GM21381 (cell line): Measurements from ENCODE around the gene DUT.

Source experiments
- ATAC-seq: cut with Tn5 transposase; IDR thresholded peaks from one replicate; pipeline ENCODE4 v1.9.1; 2021; ENCODE audit warnings: mild to moderate bottlenecking, moderate library complexity; ENCODE audit not compliant: unreplicated experiment

Gene DUT

DNA sequence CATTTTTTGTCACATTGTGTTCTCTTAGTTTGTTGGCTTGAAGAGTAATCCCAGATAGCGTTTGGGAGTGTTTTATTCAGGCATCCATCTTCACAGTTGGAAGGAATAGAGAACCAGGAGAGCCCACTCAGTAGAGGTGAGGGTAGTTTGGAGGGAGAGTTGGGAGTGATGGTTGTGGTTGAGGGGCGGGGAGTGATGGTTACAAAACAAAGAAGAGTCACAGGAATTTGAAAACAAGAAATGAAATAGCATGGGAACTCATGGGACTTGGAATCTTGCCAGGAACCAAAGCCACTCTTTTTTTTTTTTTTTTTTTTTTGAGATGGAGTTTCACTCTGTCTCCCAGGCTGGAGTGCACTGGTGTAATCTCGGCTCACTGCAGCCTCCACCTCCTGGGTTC, 36.3 kb downstream of the DUT start:
- ATAC-seq, result no peak

DNA sequence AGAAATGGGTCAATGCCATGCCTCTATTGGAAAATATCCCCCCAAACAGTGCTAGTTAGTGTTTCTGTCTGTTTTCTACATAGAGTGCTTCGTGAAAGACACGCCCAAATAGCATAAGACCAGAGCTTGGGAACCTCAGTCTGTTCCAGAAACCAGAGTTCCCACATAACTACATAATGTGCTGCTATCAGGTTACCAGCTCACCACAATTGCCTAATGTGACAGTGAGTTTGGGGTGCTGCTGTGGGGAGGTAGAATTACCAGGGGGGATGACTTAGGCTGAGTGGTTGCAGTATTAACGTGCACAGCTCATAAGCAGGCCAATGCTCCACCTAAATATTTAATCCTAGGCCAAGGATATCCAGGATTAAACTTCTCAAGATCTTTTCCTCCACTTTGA, 39.2 kb downstream of the DUT start:
- no peak for ATAC-seq

- ATAC-seq, result no peak
These were observed 40.3 kb downstream of the DUT start for GRCh38 chr15:48371550-48371949.

- ATAC-seq, result no peak
These were observed 40.7 kb downstream of the DUT start for GRCh38 chr15:48371961-48372360.

DNA sequence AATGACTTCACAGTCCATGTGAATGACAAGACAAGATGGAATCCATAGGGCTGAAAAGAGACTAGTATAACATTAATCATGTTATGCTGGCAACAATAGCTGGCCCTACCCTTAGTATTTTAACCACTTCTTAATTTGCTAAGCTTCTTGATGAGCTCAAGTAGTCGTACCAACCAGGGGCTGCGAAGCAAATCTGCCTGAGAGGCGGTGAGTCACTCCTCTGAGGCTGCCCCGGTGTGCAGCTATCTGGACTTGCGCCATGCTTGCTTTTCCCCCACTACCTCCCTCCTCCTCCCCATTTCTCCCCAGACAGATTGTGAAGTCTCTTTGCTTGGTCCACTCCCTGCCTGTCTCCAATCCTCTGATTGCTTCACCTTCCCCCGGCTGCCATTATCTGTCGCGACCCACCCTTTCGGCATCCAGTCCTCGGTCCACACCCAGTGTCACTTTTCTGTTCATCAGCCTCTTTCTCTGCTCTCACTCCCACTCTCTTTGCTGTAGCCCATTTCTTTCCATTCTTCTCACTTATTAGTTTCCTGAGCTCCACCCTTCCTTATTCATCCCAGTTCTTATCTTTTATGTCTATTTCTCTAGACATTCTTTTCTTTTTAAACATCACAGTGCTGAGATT, 42.7 kb downstream of the DUT start:
- no peak for ATAC-seq

DNA sequence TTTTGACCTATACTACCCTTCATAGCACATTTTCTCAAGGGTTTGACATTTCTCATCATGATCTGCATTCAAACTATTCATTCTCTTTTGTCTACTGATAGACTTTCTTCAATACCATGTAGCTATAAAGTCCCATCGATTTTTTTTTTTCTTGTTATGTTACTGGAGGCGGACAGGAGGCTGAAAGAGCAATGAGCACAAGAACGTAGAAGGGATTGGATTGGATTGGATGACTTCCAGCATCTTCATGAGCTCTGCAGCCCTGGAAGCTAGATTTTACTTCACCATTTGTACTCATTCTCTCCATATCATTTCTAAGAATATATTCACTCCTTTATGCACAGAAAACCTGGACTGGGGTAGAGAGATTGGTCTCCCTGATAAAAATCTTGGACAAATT, 43.2 kb downstream of the DUT start:
- no peak for ATAC-seq

DNA sequence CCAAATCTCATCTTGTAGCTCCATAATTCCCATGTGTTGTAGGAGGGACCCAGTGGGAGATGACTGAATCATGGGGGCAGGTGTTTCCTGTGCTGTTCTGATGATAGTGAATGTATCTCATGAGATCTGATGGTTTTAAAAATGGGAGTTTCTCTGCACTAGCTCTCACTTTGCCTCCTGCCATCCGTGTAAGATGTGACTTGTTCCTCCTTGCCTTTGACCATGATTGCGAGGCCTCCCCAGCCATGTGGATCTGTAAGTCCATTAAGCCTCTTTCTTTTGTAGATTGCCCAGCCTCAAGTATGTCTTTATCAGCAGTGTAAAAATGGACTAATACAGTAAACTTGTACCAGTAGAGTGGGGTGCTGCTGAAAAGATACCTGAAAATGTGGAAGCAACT, 44.5 kb downstream of the DUT start:
- ATAC-seq, result no peak

- no peak for ATAC-seq
These were observed 49.0 kb downstream of the DUT start for GRCh38 chr15:48380198-48380597.

DNA sequence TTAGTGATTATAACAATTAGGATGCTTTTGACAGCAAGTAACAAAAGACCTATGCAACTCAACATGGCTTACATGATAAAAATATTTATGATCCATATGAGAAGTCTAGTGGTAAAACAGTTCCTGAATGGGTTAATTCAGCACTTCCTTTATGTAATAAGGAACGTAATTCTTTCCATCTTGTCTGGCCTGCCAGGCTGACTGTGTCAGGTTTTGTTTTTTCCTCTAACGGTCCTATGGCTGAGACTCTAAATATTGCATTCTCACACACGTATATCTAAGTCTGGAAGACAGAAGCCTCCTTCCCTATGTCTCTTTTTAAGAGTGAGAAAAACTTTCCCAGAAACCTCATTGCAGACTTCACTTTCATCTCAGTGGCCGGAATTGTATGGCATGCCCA, 50.6 kb downstream of the DUT start:
- ATAC-seq, result no peak

- no peak for ATAC-seq
These were observed 51.8 kb downstream of the DUT start for GRCh38 chr15:48383031-48383430.

GRCh38 chr15:48384616-48385015, 53.4 kb downstream of the DUT start:
- no peak for ATAC-seq

- ATAC-seq, result no peak
These were observed 54.0 kb downstream of the DUT start for GRCh38 chr15:48385031-48385830.

GRCh38 chr15:48388016-48388851, 57.0 kb downstream of the DUT start:
- no peak for ATAC-seq

GRCh38 chr15:48388910-48389309, 57.7 kb downstream of the DUT start:
- ATAC-seq, result no peak

- no peak for ATAC-seq
These were observed 58.5 kb downstream of the DUT start for GRCh38 chr15:48389691-48390143.

- ATAC-seq, result no peak
These were observed 60.7 kb downstream of the DUT start for GRCh38 chr15:48391950-48392349.

DNA sequence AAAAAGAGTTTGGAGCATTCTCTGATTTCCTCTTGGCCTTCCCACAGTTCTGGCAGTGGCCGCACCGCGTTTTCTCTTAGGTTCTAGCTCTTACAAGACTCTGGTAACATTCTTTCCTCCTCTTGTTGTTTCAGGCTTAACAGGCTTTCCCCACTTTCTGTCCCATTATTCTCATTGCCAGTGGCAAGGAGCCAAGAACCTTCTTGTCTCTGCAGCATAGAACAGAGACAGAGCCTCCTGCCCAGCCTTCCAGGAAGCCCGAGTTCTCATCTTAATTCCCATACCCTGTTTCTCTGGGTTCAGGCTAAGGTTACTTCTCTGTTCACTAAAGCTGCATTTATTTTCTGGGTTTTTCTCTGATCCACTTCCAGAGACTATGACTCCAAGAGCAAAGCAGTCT, 61.1 kb downstream of the DUT start:
- ATAC-seq, result no peak
